ENCODE data around the gene GTF2H2C. TPM values are rescaled to one million over a fixed set of nuclear protein-coding genes. Genes with fewer than 3 reads are reported as not detected.
"Not testable (repeated sequence)": the region's sequence is repeated elsewhere in the genome, so short reads cannot be mapped to it uniquely, and the experiment has no call there.

GTF2H2C gene
- 10 to 100 TPM; 24.1 to 27.0 TPM for total RNA-seq
- polyA plus RNA-seq = 10 to 100 TPM in 1 of 2 donors, 1 to 10 TPM in 1; 9.4 to 15.4 TPM
- long read RNA-seq, donor 1, partial matches to known transcripts = 6 of 45 reads
- long read RNA-seq, donor 1, other reads (novel, unspliced or antisense) = 35 of 45 reads
- long read RNA-seq, donor 2, partial matches to known transcripts = 1 of 12 reads
- long read RNA-seq, donor 2, other reads (novel, unspliced or antisense) = 11 of 12 reads

- ATAC-seq (ENCODE audit: low FRiP score) (peak; percentile 98), DNase-seq (peak; percentile 76 to 79)
- H3K4me1 ChIP-seq (ENCODE audit: control insufficient read depth in 1 of 2, insufficient read depth in 2 of 2, low read length in 2 of 2); H3K36me3 ChIP-seq (ENCODE audit: control insufficient read depth in 1 of 2, insufficient read depth in 2 of 2, low read length in 1 of 2); H3K27ac ChIP-seq (ENCODE audit: low read depth in 1 of 2, low read length in 2 of 2); intact Hi-C loops (cut with DNase I); H3K9me3 ChIP-seq (ENCODE audit: control insufficient read depth, low read length); H3K27me3 ChIP-seq (ENCODE audit: control insufficient read depth in 1 of 2, insufficient read depth in 2 of 2, low read length in 1 of 2): not testable (repeated sequence)
- 1% methylated on average over 27 to 40 of the region's 40 CpGs for WGBS, 2 donors
- H3K4me3 ChIP-seq (ENCODE audit: low read length in 2 of 2) = peak within 1 kb of the TSS in 1 of 2 donors; percentile 36
These were observed at the start of gene GTF2H2C for GRCh38 chr5:69559908-69560330. TSS of gene GTF2H2C (plus strand) at chr5:69560191. CDS start at chr5:69565133, 4,942 bp downstream.

- intact Hi-C loops (cut with DNase I) = no loop called here
- ATAC-seq (ENCODE audit: low FRiP score) = no peak
- WGBS, 2 donors = 76 to 88% methylated on average over 2 of the region's 2 CpGs
- Histone ChIP-seq H3K4me1 (ENCODE audit: control insufficient read depth in 1 of 2, insufficient read depth in 2 of 2, low read length in 2 of 2) (no peaks in the 10 kb centered on the region), H3K27ac (ENCODE audit: low read depth in 1 of 2, low read length in 2 of 2) (no peak overlapping the region), H3K36me3 (ENCODE audit: control insufficient read depth in 1 of 2, insufficient read depth in 2 of 2, low read length in 1 of 2) (no peaks in the 10 kb centered on the region), H3K27me3 (ENCODE audit: control insufficient read depth in 1 of 2, insufficient read depth in 2 of 2, low read length in 1 of 2) (no peaks in the 10 kb centered on the region), H3K4me3 (ENCODE audit: low read length in 2 of 2) (no peak overlapping the region), H3K9me3 (ENCODE audit: control insufficient read depth, low read length) (no peaks in the 10 kb centered on the region)
- DNase-seq = no peak
These were observed 49.3 kb upstream of the GTF2H2C start for GRCh38 chr5:69510694-69511093.

- no peak overlapping the region for H3K4me3 ChIP-seq (ENCODE audit: low read length in 2 of 2)
- ATAC-seq (ENCODE audit: low FRiP score) (no peak), DNase-seq (no peak)
- no peaks in the 10 kb centered on the region for H3K27me3 ChIP-seq (ENCODE audit: control insufficient read depth in 1 of 2, insufficient read depth in 2 of 2, low read length in 1 of 2)
- WGBS, 2 donors = 77 to 86% methylated on average over 2 of the region's 2 CpGs
- no peak overlapping the region for H3K27ac ChIP-seq (ENCODE audit: low read depth in 1 of 2, low read length in 2 of 2)
- no peaks in the 10 kb centered on the region for H3K36me3 ChIP-seq (ENCODE audit: control insufficient read depth in 1 of 2, insufficient read depth in 2 of 2, low read length in 1 of 2)
- H3K9me3 ChIP-seq (ENCODE audit: control insufficient read depth, low read length) = no peaks in the 10 kb centered on the region
- no peaks in the 10 kb centered on the region for H3K4me1 ChIP-seq (ENCODE audit: control insufficient read depth in 1 of 2, insufficient read depth in 2 of 2, low read length in 2 of 2)
- intact Hi-C loops (cut with DNase I) = no loop called here
These were observed 47.2 kb upstream of the GTF2H2C start for GRCh38 chr5:69512740-69513260.

GRCh38 chr5:69515570-69515969 lies 44.4 kb upstream of the GTF2H2C start:
- H3K9me3 ChIP-seq (ENCODE audit: control insufficient read depth, low read length); DNase-seq; H3K4me3 ChIP-seq (ENCODE audit: low read length in 2 of 2); intact Hi-C loops (cut with DNase I); H3K4me1 ChIP-seq (ENCODE audit: control insufficient read depth in 1 of 2, insufficient read depth in 2 of 2, low read length in 2 of 2); ATAC-seq (ENCODE audit: low FRiP score); H3K36me3 ChIP-seq (ENCODE audit: control insufficient read depth in 1 of 2, insufficient read depth in 2 of 2, low read length in 1 of 2); H3K27ac ChIP-seq (ENCODE audit: low read depth in 1 of 2, low read length in 2 of 2); H3K27me3 ChIP-seq (ENCODE audit: control insufficient read depth in 1 of 2, insufficient read depth in 2 of 2, low read length in 1 of 2): not testable (repeated sequence)
- WGBS, 2 donors = 95 to 96% methylated on average over 8 to 28 of the region's 30 CpGs

GRCh38 chr5:69516769-69517168 lies 43.2 kb upstream of the GTF2H2C start:
- no peak for DNase-seq
- intact Hi-C loops (cut with DNase I) = no loop called here
- ATAC-seq (ENCODE audit: low FRiP score) = no peak
- H3K4me1 ChIP-seq (ENCODE audit: control insufficient read depth in 1 of 2, insufficient read depth in 2 of 2, low read length in 2 of 2) = no peaks in the 10 kb centered on the region
- H3K36me3 ChIP-seq (ENCODE audit: control insufficient read depth in 1 of 2, insufficient read depth in 2 of 2, low read length in 1 of 2) = no peaks in the 10 kb centered on the region
- WGBS, 2 donors = 88 to 96% methylated on average over 1 of the region's 1 CpG
- H3K4me3 ChIP-seq (ENCODE audit: low read length in 2 of 2) = no peak overlapping the region
- no peaks in the 10 kb centered on the region for H3K27me3 ChIP-seq (ENCODE audit: control insufficient read depth in 1 of 2, insufficient read depth in 2 of 2, low read length in 1 of 2)
- H3K9me3 ChIP-seq (ENCODE audit: control insufficient read depth, low read length) = no peaks in the 10 kb centered on the region
- no peak overlapping the region for H3K27ac ChIP-seq (ENCODE audit: low read depth in 1 of 2, low read length in 2 of 2)

- ATAC-seq (ENCODE audit: low FRiP score) (no peak), DNase-seq (no peak)
- Histone ChIP-seq H3K9me3 (ENCODE audit: control insufficient read depth, low read length) (no peaks in the 10 kb centered on the region), H3K27me3 (ENCODE audit: control insufficient read depth in 1 of 2, insufficient read depth in 2 of 2, low read length in 1 of 2) (no peaks in the 10 kb centered on the region), H3K36me3 (ENCODE audit: control insufficient read depth in 1 of 2, insufficient read depth in 2 of 2, low read length in 1 of 2) (no peaks in the 10 kb centered on the region), H3K4me3 (ENCODE audit: low read length in 2 of 2) (no peak overlapping the region), H3K4me1 (ENCODE audit: control insufficient read depth in 1 of 2, insufficient read depth in 2 of 2, low read length in 2 of 2) (no peaks in the 10 kb centered on the region), H3K27ac (ENCODE audit: low read depth in 1 of 2, low read length in 2 of 2) (no peak overlapping the region)
- WGBS, 2 donors = 9 to 21% methylated on average over 4 of the region's 4 CpGs
- intact Hi-C loops (cut with DNase I) = no loop called here
These were observed 42.2 kb upstream of the GTF2H2C start for GRCh38 chr5:69517763-69518212.

- Histone ChIP-seq H3K27me3 (ENCODE audit: control insufficient read depth in 1 of 2, insufficient read depth in 2 of 2, low read length in 1 of 2) (no peaks in the 10 kb centered on the region), H3K27ac (ENCODE audit: low read depth in 1 of 2, low read length in 2 of 2) (no peak overlapping the region), H3K4me1 (ENCODE audit: control insufficient read depth in 1 of 2, insufficient read depth in 2 of 2, low read length in 2 of 2) (no peaks in the 10 kb centered on the region), H3K9me3 (ENCODE audit: control insufficient read depth, low read length) (no peaks in the 10 kb centered on the region), H3K4me3 (ENCODE audit: low read length in 2 of 2) (no peak overlapping the region), H3K36me3 (ENCODE audit: control insufficient read depth in 1 of 2, insufficient read depth in 2 of 2, low read length in 1 of 2) (no peaks in the 10 kb centered on the region)
- 59 to 60% methylated on average over 2 of the region's 2 CpGs for WGBS, 2 donors
- ATAC-seq (ENCODE audit: low FRiP score) (no peak), DNase-seq (no peak)
- intact Hi-C loops (cut with DNase I) = no loop called here
These were observed 40.7 kb upstream of the GTF2H2C start for GRCh38 chr5:69519285-69519684.

- Histone ChIP-seq H3K4me1 (ENCODE audit: control insufficient read depth in 1 of 2, insufficient read depth in 2 of 2, low read length in 2 of 2) (no peaks in the 10 kb centered on the region), H3K27ac (ENCODE audit: low read depth in 1 of 2, low read length in 2 of 2) (no peak overlapping the region), H3K36me3 (ENCODE audit: control insufficient read depth in 1 of 2, insufficient read depth in 2 of 2, low read length in 1 of 2) (no peaks in the 10 kb centered on the region), H3K4me3 (ENCODE audit: low read length in 2 of 2) (no peak overlapping the region), H3K9me3 (ENCODE audit: control insufficient read depth, low read length) (no peaks in the 10 kb centered on the region), H3K27me3 (ENCODE audit: control insufficient read depth in 1 of 2, insufficient read depth in 2 of 2, low read length in 1 of 2) (no peaks in the 10 kb centered on the region)
- DNase-seq (no peak), ATAC-seq (ENCODE audit: low FRiP score) (no peak)
- intact Hi-C loops (cut with DNase I) = no loop called here
- WGBS, 2 donors = 67 to 69% methylated on average over 3 of the region's 3 CpGs
These were observed 38.0 kb upstream of the GTF2H2C start for GRCh38 chr5:69522035-69522434.

GRCh38 chr5:69525490-69525889 lies 34.5 kb upstream of the GTF2H2C start:
- Histone ChIP-seq H3K9me3 (ENCODE audit: control insufficient read depth, low read length) (no peaks in the 10 kb centered on the region), H3K36me3 (ENCODE audit: control insufficient read depth in 1 of 2, insufficient read depth in 2 of 2, low read length in 1 of 2) (no peaks in the 10 kb centered on the region), H3K4me1 (ENCODE audit: control insufficient read depth in 1 of 2, insufficient read depth in 2 of 2, low read length in 2 of 2) (no peaks in the 10 kb centered on the region), H3K27ac (ENCODE audit: low read depth in 1 of 2, low read length in 2 of 2) (no peak overlapping the region), H3K27me3 (ENCODE audit: control insufficient read depth in 1 of 2, insufficient read depth in 2 of 2, low read length in 1 of 2) (peaks cover 0 to 1% of the 10 kb centered on the region in 2 donors), H3K4me3 (ENCODE audit: low read length in 2 of 2) (no peak overlapping the region)
- ATAC-seq (ENCODE audit: low FRiP score) = no peak
- 76 to 77% methylated on average over 2 of the region's 2 CpGs for WGBS, 2 donors
- no peak for DNase-seq
- intact Hi-C loops (cut with DNase I) = no loop called here
